Right renal cortex interstitium (tissue), 3 donors: ENCODE measurements around the gene ZSWIM3. TPM values are rescaled to one million over a fixed set of nuclear protein-coding genes. Genes with fewer than 3 reads are reported as not detected.

ENCODE experiments used
- DNase-seq, 3 donors: peaks; one replicate each; pipeline ENCODE4 v3.0.0-alpha.2; 2013; ENCODE audit warnings: low read depth in 3 of 3, low spot score in 2 of 3
- polyA plus RNA-seq, 3 donors: library from polyadenylated mRNA; unstranded; fragments of 120-200 nt; gene quantifications; one replicate each; pipeline ENCODE4 v1.2.1, GENCODE V29; 2013; ENCODE audit not compliant: insufficient read length in 3 of 3

ZSWIM3 gene
- polyA plus RNA-seq, 3 donors = 5.3 to 5.8 (median 5.6) TPM

DNA sequence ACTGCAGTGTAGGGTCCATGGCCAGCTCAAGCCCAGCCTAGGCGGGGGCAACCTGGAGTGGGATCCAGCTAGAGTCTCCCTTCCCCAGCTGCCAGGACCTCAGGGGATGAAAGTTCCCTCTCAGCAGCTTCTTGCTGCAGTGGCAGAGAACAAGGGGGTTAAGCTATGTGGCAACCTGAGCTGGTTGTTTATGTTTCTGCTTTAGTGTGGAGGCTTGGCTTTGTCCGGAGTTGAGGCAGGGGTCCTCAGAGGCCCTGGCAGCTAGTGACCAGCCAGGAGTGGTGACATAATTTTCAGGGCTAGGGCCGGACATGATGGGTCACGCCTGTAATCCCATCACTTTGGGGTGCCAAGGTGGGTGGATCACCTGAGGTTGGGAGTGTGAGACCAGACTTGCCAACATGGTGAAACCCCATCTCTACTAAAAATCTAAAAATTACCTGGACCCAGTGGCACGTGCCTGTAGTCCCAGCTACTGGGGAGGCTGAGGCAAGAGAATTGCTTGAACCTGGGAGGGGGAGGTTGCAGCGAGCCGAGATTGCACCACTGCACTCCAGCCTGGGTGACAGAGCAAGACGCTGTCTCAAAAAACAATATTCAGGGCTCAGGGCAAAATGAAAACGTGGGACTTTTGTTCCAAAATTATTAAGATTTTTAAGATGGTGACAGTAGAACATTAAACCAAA lies 68.5 kb downstream of the ZSWIM3 start:
- DNase-seq = no peak

DNA sequence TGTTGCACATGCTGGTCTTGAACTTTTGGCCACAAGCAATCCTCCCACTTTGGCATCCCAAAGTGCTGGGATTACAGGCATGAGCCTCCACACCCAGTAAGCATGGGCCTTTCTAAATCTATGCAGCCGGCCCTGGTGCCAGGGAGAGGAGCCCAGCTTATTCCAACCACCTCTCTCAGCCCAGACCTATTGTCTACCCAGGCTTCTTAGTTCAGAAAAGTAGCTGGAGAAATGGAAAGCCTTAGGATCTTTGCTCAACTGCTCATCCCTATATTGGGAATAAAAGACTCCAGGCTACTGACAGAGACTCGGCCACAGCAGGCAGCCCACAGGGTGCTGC lies 69.3 kb downstream of the ZSWIM3 start:
- no peak for DNase-seq

DNA sequence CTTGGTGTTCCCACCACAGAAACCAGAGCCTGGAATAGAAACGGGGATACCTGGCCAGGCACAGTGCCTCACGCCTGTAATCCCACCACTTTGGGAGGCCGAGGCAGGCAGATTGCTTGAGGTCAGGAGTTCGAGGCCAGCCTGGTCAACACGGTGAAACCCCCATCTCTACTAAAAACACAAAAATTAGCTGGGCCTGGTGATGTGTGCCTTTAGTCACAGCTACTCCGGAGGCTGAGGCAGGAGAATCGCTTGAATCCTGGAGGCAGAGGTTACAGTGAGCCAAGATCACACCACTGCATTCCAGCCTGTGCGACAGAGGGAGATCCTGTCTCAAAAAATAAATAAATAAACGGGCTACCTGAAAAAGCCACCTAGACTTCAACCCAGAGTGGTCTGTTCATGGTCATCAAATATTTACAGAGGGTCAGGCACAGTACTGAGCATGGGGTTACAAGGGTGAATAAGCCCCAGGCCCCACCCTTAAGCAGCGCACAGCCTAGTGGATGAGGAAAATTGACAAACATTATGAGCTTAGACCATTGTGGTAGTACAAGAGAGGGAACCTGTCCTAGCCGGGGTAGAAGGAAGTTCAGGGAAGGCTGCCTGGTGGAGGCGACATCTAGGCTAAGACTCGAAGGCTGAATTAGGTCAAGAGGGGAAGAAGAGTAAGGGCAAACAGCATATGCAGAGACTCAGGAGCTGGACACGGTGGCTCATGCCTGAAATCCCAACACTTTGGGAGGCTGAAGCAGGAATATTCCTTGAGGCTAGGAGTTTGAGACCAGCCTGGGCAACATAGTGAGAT lies 69.9 kb downstream of the ZSWIM3 start:
- no peak for DNase-seq

Other genes with a start within 250 kb of the ZSWIM3 start
- gene WFDC10A, start 227.9 kb upstream of the ZSWIM3 start, polyA plus RNA-seq = not detected
- not detected for gene WFDC9, start 226.3 kb upstream of the ZSWIM3 start, polyA plus RNA-seq
- gene WFDC11, start 187.4 kb upstream of the ZSWIM3 start, polyA plus RNA-seq = not detected
- not detected for gene WFDC13, start 155.6 kb upstream of the ZSWIM3 start, polyA plus RNA-seq
- gene WFDC10B, start 152.6 kb upstream of the ZSWIM3 start, polyA plus RNA-seq = not detected
- not detected for gene SPINT4, start 135.3 kb upstream of the ZSWIM3 start, polyA plus RNA-seq
- 1 to 10 TPM; 1.4 to 2.0 (median 1.9) TPM for gene WFDC3, start 65.7 kb upstream of the ZSWIM3 start, polyA plus RNA-seq
- gene DNTTIP1, start 65.7 kb upstream of the ZSWIM3 start, polyA plus RNA-seq = 10 to 100 TPM; 35.2 to 39.0 (median 35.6) TPM
- 10 to 100 TPM; 62.5 to 67.2 (median 66.1) TPM for gene UBE2C, start 45.0 kb upstream of the ZSWIM3 start, polyA plus RNA-seq
- under 1 TPM in 2 of 3 donors, not detected in 1; 0.40 to 0.68 TPM for gene TNNC2, start 30.3 kb upstream of the ZSWIM3 start, polyA plus RNA-seq
- 10 to 100 TPM in 2 of 3 donors, 1 to 10 TPM in 1; 9.8 to 10.9 (median 10.3) TPM for gene SNX21, start 23.8 kb upstream of the ZSWIM3 start, polyA plus RNA-seq
- gene ACOT8, start 222 bp upstream of the ZSWIM3 start, polyA plus RNA-seq = 10 to 100 TPM; 18.7 to 23.7 (median 20.9) TPM
- 10 to 100 TPM; 13.4 to 16.0 (median 14.8) TPM for gene ZSWIM1, start 23.6 kb downstream of the ZSWIM3 start, polyA plus RNA-seq
- gene SPATA25, start 30.0 kb downstream of the ZSWIM3 start, polyA plus RNA-seq = 1 to 10 TPM; 2.0 to 3.2 (median 3.0) TPM
- 1 to 10 TPM; 4.3 to 6.0 (median 5.5) TPM for gene NEURL2, start 33.6 kb downstream of the ZSWIM3 start, polyA plus RNA-seq
- 100 to 1,000 TPM; 116 to 134 (median 118) TPM for gene CTSA, start 33.7 kb downstream of the ZSWIM3 start, polyA plus RNA-seq
- 100 to 1,000 TPM; 129 to 133 (median 131) TPM for gene PLTP, start 54.5 kb downstream of the ZSWIM3 start, polyA plus RNA-seq
- 10 to 100 TPM; 41.3 to 47.1 (median 45.2) TPM for gene PCIF1, start 77.1 kb downstream of the ZSWIM3 start, polyA plus RNA-seq
- gene ZNF335, start 114.6 kb downstream of the ZSWIM3 start, polyA plus RNA-seq = 10 to 100 TPM; 10.2 to 10.9 (median 10.5) TPM
- under 1 TPM; 0.31 to 0.57 (median 0.54) TPM for gene MMP9, start 151.3 kb downstream of the ZSWIM3 start, polyA plus RNA-seq
- 1 to 10 TPM; 1.0 to 1.8 (median 1.2) TPM for gene SLC12A5, start 171.6 kb downstream of the ZSWIM3 start, polyA plus RNA-seq
- gene NCOA5, start 232.3 kb downstream of the ZSWIM3 start, polyA plus RNA-seq = 10 to 100 TPM; 55.1 to 57.7 (median 57.0) TPM